Naive thymus-derived CD4-positive, alpha-beta T cell (primary cell): ENCODE data around the gene ARHGAP21. TPM values are rescaled to one million over a fixed set of nuclear protein-coding genes. Genes with fewer than 3 reads are reported as not detected.

Source experiments
- ATAC-seq: fragments of 150-1000 bp; cut with Tn5 transposase; 2 replicates; pipeline ENCODE4 v1.10.0; 2021; ENCODE audit warnings: mild to moderate bottlenecking, moderate library complexity
- CTCF ChIA-PET: fragments of 350-600 bp; sonication (Branson Sonifier 250); formaldehyde crosslinking; loops from one replicate; lab custom pipeline; 2021; ENCODE audit warnings: antibody characterized with exemption; lab: Charles Lee
- POLR2A ChIA-PET: fragments of 350-600 bp; sonication (Branson Sonifier 250); formaldehyde crosslinking; loops from one replicate; lab custom pipeline; 2021; ENCODE audit warnings: antibody characterized with exemption, inconsistent platforms; lab: Charles Lee
- DNase-seq, 9 donors: peaks; one replicate each; pipeline versions ENCODE4 v3.0.0 to v3.0.0-alpha.2; 2020 to 2022; ENCODE audit warnings: mixed read lengths in 1 of 9
- H3K27ac ChIP-seq: one replicate; pipeline ENCODE4 v1.7.0; 2013; ENCODE audit warnings: mild to moderate bottlenecking, low read depth, low read length, moderate library complexity
- H3K27me3 ChIP-seq, 2 donors: one replicate each; pipeline ENCODE4 v1.7.0; 2013; ENCODE audit warnings: low read length in 2 of 2, mild to moderate bottlenecking in 2 of 2, moderate library complexity in 2 of 2; ENCODE audit not compliant: control insufficient read depth in 2 of 2, insufficient read depth in 2 of 2
- H3K36me3 ChIP-seq, 3 experiments: 1 replicate in 2 of 3; 2 replicates in 1 of 3; pipeline ENCODE4 v1.7.0; 2013; ENCODE audit warnings: low read length in 3 of 3, mild to moderate bottlenecking in 3 of 3, moderate library complexity in 1 of 3; ENCODE audit not compliant: insufficient read depth in 3 of 3, control insufficient read depth in 2 of 3
- H3K4me1 ChIP-seq, 2 donors: one replicate each; pipeline ENCODE4 v1.7.0; 2013; ENCODE audit warnings: low read length in 2 of 2, mild to moderate bottlenecking in 2 of 2, moderate library complexity in 1 of 2; ENCODE audit not compliant: control insufficient read depth in 2 of 2, insufficient read depth in 2 of 2
- H3K4me3 ChIP-seq: 2 replicates; pipeline ENCODE4 v1.7.0; 2013; ENCODE audit warnings: mild to moderate bottlenecking, low read length
- H3K9me3 ChIP-seq, 3 experiments: 1 replicate in 2 of 3; 2 replicates in 1 of 3; pipeline ENCODE4 v1.7.0; 2013; ENCODE audit warnings: low read length in 3 of 3; ENCODE audit not compliant: control insufficient read depth in 2 of 3
- H3K27ac Mint-ChIP-seq, 9 donors: one replicate each; pipeline ENCODE4 v1.8.0; 2020 to 2022; ENCODE audit warnings: mixed read lengths in 9 of 9, mild to moderate bottlenecking in 8 of 9, moderate library complexity in 5 of 9, inconsistent platforms in 2 of 9
- H3K27me3 Mint-ChIP-seq, 5 donors: one replicate each; pipeline ENCODE4 v1.8.0; 2021 to 2022; ENCODE audit warnings: mixed read lengths in 5 of 5, mild to moderate bottlenecking in 1 of 5
- H3K36me3 Mint-ChIP-seq, 5 donors: one replicate each; pipeline ENCODE4 v1.8.0; 2020 to 2022; ENCODE audit warnings: mixed read lengths in 5 of 5, mild to moderate bottlenecking in 3 of 5, inconsistent platforms in 1 of 5
- H3K4me1 Mint-ChIP-seq, 7 donors: one replicate each; pipeline ENCODE4 v1.8.0; 2020 to 2022; ENCODE audit warnings: mixed read lengths in 7 of 7, mild to moderate bottlenecking in 3 of 7, inconsistent platforms in 1 of 7
- H3K4me3 Mint-ChIP-seq, 10 donors: one replicate each; pipeline ENCODE4 v1.8.0; 2020 to 2022; ENCODE audit warnings: mild to moderate bottlenecking in 10 of 10, mixed read lengths in 10 of 10, moderate library complexity in 6 of 10, inconsistent platforms in 2 of 10
- H3K9me3 Mint-ChIP-seq, 11 donors: one replicate each; pipeline ENCODE4 v1.8.0; 2020 to 2022; ENCODE audit warnings: mixed read lengths in 11 of 11, mild to moderate bottlenecking in 4 of 11, inconsistent platforms in 1 of 11, moderate library complexity in 1 of 11
- intact Hi-C, 2 donors: fragments of 100-400 bp; cut with micrococcal nuclease; formaldehyde crosslinking; loops; one replicate each; pipeline ENCODE4 v1.15.1; 2023
- polyA plus RNA-seq, 2 donors: library from polyadenylated mRNA; unstranded; fragments of 300-500 nt; fragmentation: Illumina TruSeq; gene quantifications; one replicate each; pipeline ENCODE4 v1.2.3, GENCODE V29; 2021
- total RNA-seq, 6 experiments: library from RNA in 5 of 6; stranded (reverse) in 5 of 6; gene quantifications; 1 replicate in 5 of 6; 2 replicates in 1 of 6; pipeline ENCODE4 v1.2.3 and lab custom pipeline; 2021 to 2026

Gene ARHGAP21
- total and polyA plus RNA-seq, 7 experiments from 2014 or later, result 9.5 to 40.0 (median 32.9) TPM

- no peak for DNase-seq
- H3K36me3 ChIP-seq, result no peaks in the 10 kb centered on the region
- H3K27ac ChIP-seq, result no peak overlapping the region
- Mint-ChIP-seq H3K4me1 (peaks cover 0 to 6% (median 3%) of the 10 kb centered on the region in 7 donors), H3K27ac (no peak overlapping the region), H3K27me3 (peaks cover 0 to 11% (median 3%) of the 10 kb centered on the region in 5 donors), H3K36me3 (peaks cover 0 to 11% (median 9%) of the 10 kb centered on the region in 5 donors), H3K9me3 (peaks cover 0 to 2% (median 0%) of the 10 kb centered on the region in 11 donors), H3K4me3 (no peak overlapping the region)
- no peaks in the 10 kb centered on the region for H3K27me3 ChIP-seq
- ATAC-seq, result no peak
- no peak overlapping the region for H3K4me3 ChIP-seq
- H3K4me1 ChIP-seq, result no peaks in the 10 kb centered on the region
- ChIA-PET POLR2A (no interaction called here), CTCF (no interaction called here)
- no peaks in the 10 kb centered on the region for H3K9me3 ChIP-seq
- intact Hi-C loops, result no loop called here
Measured at GRCh38 chr10:24579906-24580305, 143.8 kb downstream of the ARHGAP21 start.

- H3K4me3 Mint-ChIP-seq, result no peak overlapping the region
- intact Hi-C loops, result no loop called here
- peaks cover 3 to 16% (median 5%) of the 10 kb centered on the region in 5 donors for H3K27me3 Mint-ChIP-seq
- no peaks in the 10 kb centered on the region for H3K27me3 ChIP-seq
- ChIA-PET CTCF (no interaction called here), POLR2A (interaction anchor here (0.7 kb wide), 1 partner anchor 44 kb away, joined by 5 read pairs; no protein-coding TSS in a partner anchor)
- no peak overlapping the region for H3K27ac ChIP-seq
- peaks cover 0 to 8% (median 7%) of the 10 kb centered on the region in 5 donors for H3K36me3 Mint-ChIP-seq
- no peaks in the 10 kb centered on the region for H3K4me1 ChIP-seq
- H3K9me3 Mint-ChIP-seq, result peaks cover 0 to 2% (median 0%) of the 10 kb centered on the region in 11 donors
- ATAC-seq (no peak), DNase-seq (no peak)
- no peak overlapping the region for H3K27ac Mint-ChIP-seq
- no peaks in the 10 kb centered on the region for H3K9me3 ChIP-seq
- H3K36me3 ChIP-seq, result no peaks in the 10 kb centered on the region
- H3K4me1 Mint-ChIP-seq, result peaks cover 0 to 10% (median 3%) of the 10 kb centered on the region in 7 donors
- H3K4me3 ChIP-seq, result no peak overlapping the region
Measured at GRCh38 chr10:24579448-24579847, 144.2 kb downstream of the ARHGAP21 start.

DNA sequence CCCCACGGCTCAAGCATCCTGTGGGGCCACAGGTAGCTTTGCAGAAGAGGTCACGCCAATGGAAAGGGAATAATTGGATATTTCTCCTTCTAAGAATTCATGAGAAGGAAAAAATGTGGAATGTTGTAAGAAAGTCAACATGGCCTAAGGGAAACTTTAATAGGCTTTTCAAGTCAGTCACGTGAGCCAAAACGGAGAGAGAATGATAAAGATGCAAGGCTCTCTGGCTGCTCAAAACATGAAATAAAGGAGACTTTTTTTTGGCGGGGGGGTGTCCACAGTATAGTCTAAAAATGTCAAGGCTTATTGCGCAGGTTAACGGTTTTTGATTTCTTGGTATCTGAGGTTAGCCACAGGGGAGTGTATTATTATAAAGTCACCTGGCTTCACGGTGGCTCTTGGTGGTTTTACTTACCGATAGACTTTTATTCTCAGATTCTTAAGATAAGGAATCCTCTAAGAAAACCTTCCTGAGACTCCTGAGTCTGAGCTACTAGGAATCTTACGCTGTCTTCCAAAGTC, 148.1 kb downstream of the ARHGAP21 start:
- ATAC-seq (no peak), DNase-seq (no peak)
- H3K36me3 ChIP-seq, result no peaks in the 10 kb centered on the region
- H3K4me3 ChIP-seq, result no peak overlapping the region
- Mint-ChIP-seq H3K27me3 (peaks cover 5 to 17% (median 15%) of the 10 kb centered on the region in 5 donors), H3K36me3 (no peaks in the 10 kb centered on the region), H3K9me3 (no peaks in the 10 kb centered on the region), H3K4me1 (peaks cover 0 to 12% (median 3%) of the 10 kb centered on the region in 7 donors), H3K4me3 (no peak overlapping the region), H3K27ac (no peak overlapping the region)
- intact Hi-C loops, result no loop called here
- H3K27ac ChIP-seq, result no peak overlapping the region
- CTCF ChIA-PET, result no interaction called here
- H3K27me3 ChIP-seq, result no peaks in the 10 kb centered on the region
- H3K4me1 ChIP-seq, result no peaks in the 10 kb centered on the region
- no peaks in the 10 kb centered on the region for H3K9me3 ChIP-seq
- POLR2A ChIA-PET, result no interaction called here

- Histone ChIP-seq H3K27me3 (no peaks in the 10 kb centered on the region), H3K27ac (no peak overlapping the region), H3K36me3 (no peaks in the 10 kb centered on the region), H3K4me1 (no peaks in the 10 kb centered on the region), H3K4me3 (no peak overlapping the region), H3K9me3 (no peaks in the 10 kb centered on the region)
- CTCF ChIA-PET, result no interaction called here
- H3K4me3 Mint-ChIP-seq, result no peak overlapping the region
- intact Hi-C loops, result no loop called here
- peaks cover 5 to 24% (median 16%) of the 10 kb centered on the region in 5 donors for H3K27me3 Mint-ChIP-seq
- no peak for ATAC-seq
- no peak for DNase-seq
- peaks cover 0 to 12% (median 3%) of the 10 kb centered on the region in 7 donors for H3K4me1 Mint-ChIP-seq
- no peak overlapping the region for H3K27ac Mint-ChIP-seq
- H3K36me3 Mint-ChIP-seq, result no peaks in the 10 kb centered on the region
- H3K9me3 Mint-ChIP-seq, result peaks cover 0 to 2% (median 0%) of the 10 kb centered on the region in 11 donors
- POLR2A ChIA-PET, result no interaction called here
Measured at GRCh38 chr10:24574578-24575155, 149.0 kb downstream of the ARHGAP21 start.

DNA sequence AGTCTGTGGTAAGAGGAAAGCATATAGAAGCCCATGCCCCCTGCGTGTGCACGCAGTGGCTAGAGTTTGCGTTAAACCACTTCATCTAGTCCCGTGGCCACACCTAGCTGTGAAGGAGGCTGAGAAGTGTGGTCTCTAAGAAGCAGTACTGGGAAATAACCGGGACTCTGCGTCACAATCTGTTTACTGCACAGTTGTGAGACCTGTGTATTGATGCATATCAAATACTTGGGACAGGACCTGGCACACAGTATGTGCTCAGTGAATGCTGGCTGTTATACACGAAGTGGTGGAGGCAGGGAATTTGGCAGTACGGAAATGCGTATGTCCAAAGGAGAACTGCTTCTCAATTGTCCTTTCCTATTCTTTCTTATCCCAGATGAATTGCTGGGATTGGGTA, 149.5 kb downstream of the ARHGAP21 start:
- ChIA-PET CTCF (no interaction called here), POLR2A (no interaction called here)
- no peak overlapping the region for H3K4me3 ChIP-seq
- Mint-ChIP-seq H3K36me3 (no peaks in the 10 kb centered on the region), H3K4me1 (peaks cover 0 to 12% (median 3%) of the 10 kb centered on the region in 7 donors), H3K9me3 (peaks cover 0 to 2% (median 0%) of the 10 kb centered on the region in 11 donors), H3K4me3 (no peak overlapping the region), H3K27ac (no peak overlapping the region), H3K27me3 (peaks cover 5 to 27% (median 16%) of the 10 kb centered on the region in 5 donors)
- H3K4me1 ChIP-seq, result no peaks in the 10 kb centered on the region
- H3K27ac ChIP-seq, result no peak overlapping the region
- H3K27me3 ChIP-seq, result no peaks in the 10 kb centered on the region
- H3K36me3 ChIP-seq, result no peaks in the 10 kb centered on the region
- ATAC-seq, result no peak
- intact Hi-C loops, result no loop called here
- DNase-seq, result no peak
- no peaks in the 10 kb centered on the region for H3K9me3 ChIP-seq

GRCh38 chr10:24571870-24572450, 151.7 kb downstream of the ARHGAP21 start:
- H3K27ac ChIP-seq, result no peak overlapping the region
- no peak overlapping the region for H3K4me3 ChIP-seq
- peaks cover 0 to 12% (median 3%) of the 10 kb centered on the region in 7 donors for H3K4me1 Mint-ChIP-seq
- peaks cover 5 to 27% (median 13%) of the 10 kb centered on the region in 5 donors for H3K27me3 Mint-ChIP-seq
- POLR2A ChIA-PET, result no interaction called here
- peaks cover 0 to 2% (median 0%) of the 10 kb centered on the region in 11 donors for H3K9me3 Mint-ChIP-seq
- DNase-seq (no peak), ATAC-seq (no peak)
- H3K36me3 ChIP-seq, result no peaks in the 10 kb centered on the region
- no peak overlapping the region for H3K4me3 Mint-ChIP-seq
- H3K27me3 ChIP-seq, result no peaks in the 10 kb centered on the region
- H3K36me3 Mint-ChIP-seq, result no peaks in the 10 kb centered on the region
- H3K9me3 ChIP-seq, result no peaks in the 10 kb centered on the region
- H3K4me1 ChIP-seq, result no peaks in the 10 kb centered on the region
- CTCF ChIA-PET, result no interaction called here
- H3K27ac Mint-ChIP-seq, result no peak overlapping the region
- intact Hi-C loops, result no loop called here
